ENCODE results near the gene UMAD1.

UMAD1 gene

GRCh38 chr7:7870555-7870954 lies 230.0 kb downstream of the UMAD1 start:
- no peak for DNase-seq (ENCODE audit: low read depth in 2 of 2, low spot score in 1 of 2)

- DNase-seq (ENCODE audit: low read depth in 2 of 2, low spot score in 1 of 2), result no peak
Observed at GRCh38 chr7:7876419-7876818, 235.9 kb downstream of the UMAD1 start.

DNA sequence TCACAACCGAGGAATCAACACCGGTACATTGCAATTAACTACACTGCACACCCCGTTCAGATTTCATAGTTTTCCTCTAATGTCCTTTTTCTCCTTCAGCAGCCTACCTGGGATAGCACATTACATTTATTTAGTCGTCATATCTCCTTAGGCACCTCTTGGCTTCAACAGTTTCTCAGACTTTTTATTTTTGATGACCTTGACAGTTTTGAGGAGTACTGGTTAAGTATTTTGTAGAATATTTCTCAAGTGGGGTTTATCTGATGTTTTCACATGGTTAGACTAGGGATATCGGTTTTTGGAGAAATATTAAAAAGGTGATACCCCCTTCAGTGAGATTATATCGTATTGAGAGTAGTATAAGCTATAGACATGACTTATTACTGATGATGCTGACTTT lies 241.0 kb downstream of the UMAD1 start:
- no peak for DNase-seq (ENCODE audit: low read depth in 2 of 2, low spot score in 1 of 2)

- no peak for DNase-seq (ENCODE audit: low read depth in 2 of 2, low spot score in 1 of 2)
Observed at GRCh38 chr7:7882888-7883287, 242.3 kb downstream of the UMAD1 start.

DNA sequence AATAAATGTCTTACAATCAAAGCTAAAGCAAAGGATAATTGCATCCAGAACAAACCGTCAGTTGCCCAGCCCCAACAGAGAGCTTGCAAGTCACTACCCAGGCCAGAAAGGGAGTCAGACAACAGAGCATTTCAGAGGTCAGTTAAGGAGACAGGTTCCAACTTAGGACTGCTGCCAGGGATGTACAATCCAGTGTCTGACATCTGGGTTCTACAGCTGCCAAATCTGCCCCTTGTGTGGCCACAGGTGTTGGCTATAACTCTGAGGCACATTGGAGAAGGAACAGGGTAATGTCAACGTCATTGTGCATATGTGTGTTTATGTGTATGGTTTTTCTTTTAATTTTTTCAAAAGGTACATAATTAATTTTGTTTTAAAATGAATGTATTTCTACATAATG lies 242.8 kb downstream of the UMAD1 start:
- DNase-seq (ENCODE audit: low read depth in 2 of 2, low spot score in 1 of 2), result no peak

GRCh38 chr7:7884855-7885254 lies 244.3 kb downstream of the UMAD1 start:
- no peak for DNase-seq (ENCODE audit: low read depth in 2 of 2, low spot score in 1 of 2)

DNA sequence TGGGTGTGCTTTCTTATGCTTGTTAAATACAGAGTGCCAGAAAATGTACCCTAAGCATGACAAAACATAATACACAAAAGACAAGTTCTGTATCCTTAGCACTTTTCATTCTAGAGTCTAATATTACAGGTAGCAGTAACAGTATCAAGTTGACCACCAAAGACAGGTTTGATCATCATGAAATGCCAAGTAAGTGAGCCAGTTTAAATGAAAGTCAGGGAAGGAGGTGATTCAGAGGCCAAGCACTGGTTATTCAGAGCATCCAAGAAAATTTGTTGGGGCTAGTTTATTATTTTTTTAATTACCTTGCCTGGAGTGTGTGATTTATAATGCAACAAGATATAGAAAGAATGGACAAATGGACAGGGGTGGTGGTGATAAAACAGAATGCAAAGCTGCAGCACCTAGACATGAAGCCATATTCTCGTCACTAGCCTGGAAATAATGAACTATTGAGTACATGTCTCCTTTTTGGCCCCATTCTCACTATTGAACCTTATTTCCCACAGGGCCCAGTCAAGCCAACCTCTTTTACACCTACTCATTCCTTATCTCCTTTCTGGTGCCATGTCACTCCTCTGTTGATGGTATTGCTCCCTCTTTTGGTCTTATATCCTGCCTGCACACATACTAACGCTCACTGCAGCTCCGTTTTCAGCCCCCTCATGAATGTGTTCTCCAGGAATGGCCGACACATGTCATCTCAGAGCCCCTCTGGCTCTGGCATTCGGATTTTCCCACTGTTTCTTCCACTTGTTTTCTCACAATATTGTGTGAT lies 249.4 kb downstream of the UMAD1 start:
- DNase-seq (ENCODE audit: low read depth in 2 of 2, low spot score in 1 of 2), result no peak

DNA sequence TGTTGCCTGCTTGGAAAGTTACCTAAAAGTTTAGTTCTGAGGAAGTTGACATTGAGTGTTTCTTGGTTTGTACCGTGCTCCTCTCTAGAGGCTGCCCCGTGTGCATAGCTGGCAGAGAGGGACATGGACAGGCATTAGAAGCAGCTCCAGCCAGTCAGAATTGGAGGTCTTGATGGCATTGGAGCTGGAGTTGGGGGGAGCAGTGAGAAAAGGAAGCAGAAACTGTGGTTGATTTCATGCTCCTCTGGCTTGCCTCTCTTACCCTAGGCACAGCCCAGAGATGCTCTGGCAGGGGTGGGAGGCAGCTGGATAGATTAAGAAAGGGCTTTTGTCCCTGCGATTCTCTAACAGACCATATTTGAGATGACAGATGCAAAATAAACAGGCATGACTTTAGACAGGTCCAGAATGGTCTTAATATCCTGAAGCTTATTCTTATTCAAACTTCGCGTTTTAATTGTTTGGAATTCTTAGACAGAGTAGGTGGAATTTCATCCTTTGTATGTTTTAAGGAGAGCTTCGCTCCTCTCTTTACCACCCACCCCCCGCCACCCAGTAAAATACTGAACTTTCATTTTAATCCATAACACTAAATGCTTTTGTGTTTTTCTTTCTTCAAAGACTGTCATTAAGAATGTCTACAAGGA lies 254.6 kb downstream of the UMAD1 start:
- DNase-seq (ENCODE audit: low read depth in 2 of 2, low spot score in 1 of 2), result no peak

DNA sequence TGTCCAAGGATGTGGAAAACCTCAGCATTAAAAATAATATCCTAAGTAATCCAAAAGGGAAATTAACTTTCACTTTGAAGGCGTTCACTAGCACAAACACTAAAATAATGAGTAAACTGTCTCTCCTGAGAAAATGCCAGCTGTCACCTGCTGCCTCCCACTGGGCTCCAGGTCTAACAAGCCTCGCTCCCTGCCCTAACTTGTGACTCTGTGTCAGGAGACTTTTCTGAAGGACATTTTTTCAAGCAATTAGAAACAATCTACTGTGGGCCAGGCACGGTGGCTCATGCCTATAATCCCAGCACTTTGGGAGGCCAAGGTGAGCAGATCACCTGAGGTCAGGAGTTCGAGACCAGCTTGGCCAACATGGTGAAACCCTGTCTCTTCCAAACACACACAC lies 255.2 kb downstream of the UMAD1 start:
- DNase-seq (ENCODE audit: low read depth in 2 of 2, low spot score in 1 of 2), result no peak

- DNase-seq (ENCODE audit: low read depth in 2 of 2, low spot score in 1 of 2), result no peak
Observed at GRCh38 chr7:7897509-7897908, 257.0 kb downstream of the UMAD1 start.

- no peak for DNase-seq (ENCODE audit: low read depth in 2 of 2, low spot score in 1 of 2)
Observed at GRCh38 chr7:7897949-7898515, 257.5 kb downstream of the UMAD1 start.

GRCh38 chr7:7902845-7903244 lies 262.3 kb downstream of the UMAD1 start:
- no peak for DNase-seq (ENCODE audit: low read depth in 2 of 2, low spot score in 1 of 2)

DNA sequence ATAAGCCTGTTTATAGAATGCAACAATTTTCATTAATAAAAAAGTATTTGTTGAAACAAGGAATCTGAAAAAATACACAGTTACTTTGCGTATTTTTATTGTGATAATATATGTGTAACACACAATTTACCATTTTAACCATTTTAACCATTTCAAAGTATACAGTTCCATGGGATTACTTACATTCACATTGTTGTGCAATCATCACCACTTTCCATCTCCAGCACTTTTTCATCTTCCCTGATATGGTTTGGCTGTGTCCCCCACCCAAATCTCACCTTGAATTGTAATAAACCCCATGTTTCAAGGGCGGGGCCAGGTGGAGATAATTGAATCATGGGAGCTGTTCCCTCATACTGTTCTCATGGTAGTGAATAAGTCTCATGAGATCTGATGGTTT lies 266.8 kb downstream of the UMAD1 start:
- no peak for DNase-seq (ENCODE audit: low read depth in 2 of 2, low spot score in 1 of 2)

- DNase-seq (ENCODE audit: low read depth in 2 of 2, low spot score in 1 of 2), result no peak
Observed at GRCh38 chr7:7908622-7909145, 268.1 kb downstream of the UMAD1 start.

DNA sequence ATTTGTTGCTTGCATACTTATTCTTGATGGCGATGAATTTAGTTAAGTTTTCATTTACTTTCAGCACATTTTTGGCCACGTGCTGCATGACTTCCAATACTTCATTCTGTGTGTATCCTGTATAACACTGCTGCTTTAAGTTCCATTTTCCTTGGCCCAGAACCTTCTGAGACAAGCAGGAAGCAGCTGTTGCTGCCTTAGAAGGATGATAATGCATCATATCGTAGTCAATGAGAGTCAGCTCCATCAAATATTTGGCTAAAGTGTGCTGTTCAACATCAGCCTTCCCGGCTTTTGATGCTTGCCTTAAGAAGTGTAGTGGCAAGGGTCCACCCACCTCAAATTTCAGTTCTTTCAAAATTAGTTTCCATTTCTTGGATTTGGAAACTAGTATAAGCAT lies 268.8 kb downstream of the UMAD1 start:
- DNase-seq (ENCODE audit: low read depth in 2 of 2, low spot score in 1 of 2), result no peak

- no peak for DNase-seq (ENCODE audit: low read depth in 2 of 2, low spot score in 1 of 2)
Observed at GRCh38 chr7:7911369-7912123, 271.0 kb downstream of the UMAD1 start.

DNA sequence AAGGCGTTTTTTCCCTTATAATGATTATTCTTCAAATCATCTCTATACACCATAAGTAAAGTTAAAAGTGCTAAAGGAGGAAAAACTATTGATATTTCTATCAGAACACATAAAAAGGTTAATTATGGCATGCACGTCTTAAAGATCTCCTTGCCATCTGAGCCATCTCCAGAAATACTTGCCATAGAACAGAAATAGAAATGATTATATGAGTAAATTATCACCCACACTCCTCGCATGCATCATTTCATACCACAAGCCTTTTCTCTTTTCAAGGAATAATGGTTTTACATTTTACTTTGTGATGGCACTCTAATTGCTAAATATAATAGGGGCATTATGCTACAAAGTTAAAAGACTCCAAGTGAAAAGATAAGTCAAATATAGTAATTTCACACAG lies 272.4 kb downstream of the UMAD1 start:
- no peak for DNase-seq (ENCODE audit: low read depth in 2 of 2, low spot score in 1 of 2)

GRCh38 chr7:7913504-7913903 lies 273.0 kb downstream of the UMAD1 start:
- DNase-seq (ENCODE audit: low read depth in 2 of 2, low spot score in 1 of 2), result no peak

DNA sequence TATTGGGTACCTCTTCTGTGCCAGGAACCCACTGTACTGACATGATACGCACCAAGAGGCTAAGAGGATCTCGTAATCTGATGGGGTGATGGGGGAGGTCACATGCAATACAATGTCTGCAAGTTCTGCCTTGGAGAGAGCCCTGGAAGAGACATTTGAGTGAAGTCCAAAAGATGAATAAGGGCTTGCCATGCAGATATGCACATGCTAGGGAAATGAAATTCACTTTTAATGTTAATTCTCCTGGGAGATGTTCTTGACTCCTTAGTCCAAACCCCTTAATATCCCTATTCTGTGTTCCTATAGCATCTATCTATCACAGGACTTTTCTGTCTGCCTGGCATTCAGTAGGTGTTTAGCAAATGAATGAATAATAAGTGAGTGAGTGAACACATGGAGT lies 274.0 kb downstream of the UMAD1 start:
- no peak for DNase-seq (ENCODE audit: low read depth in 2 of 2, low spot score in 1 of 2)

GRCh38 chr7:7916064-7916463 lies 275.5 kb downstream of the UMAD1 start:
- DNase-seq (ENCODE audit: low read depth in 2 of 2, low spot score in 1 of 2), result no peak

DNA sequence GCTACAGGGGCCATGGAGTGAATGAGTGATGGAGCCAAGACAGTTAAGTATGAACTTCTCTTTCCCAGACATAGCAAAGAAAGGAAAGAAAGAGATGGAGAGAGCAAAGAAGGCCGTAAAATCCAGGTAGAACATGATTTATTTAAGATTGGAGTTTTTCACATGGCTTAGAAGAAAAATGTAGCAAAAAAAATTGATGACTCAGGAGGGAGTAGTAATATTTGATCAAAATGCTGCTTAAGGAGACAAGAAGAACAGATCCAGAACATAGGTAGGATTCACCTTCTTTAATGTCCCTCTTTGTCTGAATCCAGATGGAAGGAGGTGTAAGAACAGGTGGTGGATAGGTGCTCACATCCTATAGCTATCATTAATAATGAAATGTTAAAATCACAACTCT lies 277.0 kb downstream of the UMAD1 start:
- no peak for DNase-seq (ENCODE audit: low read depth in 2 of 2, low spot score in 1 of 2)
